Glomerular endothelial cell (primary cell): ENCODE measurements around the gene DCHS2. TPM values are rescaled to one million over a fixed set of nuclear protein-coding genes. Genes with fewer than 3 reads are reported as not detected.

Experiments used
- DNase-seq: peaks from one replicate; pipeline ENCODE4 v3.0.0-alpha.2; 2011; ENCODE audit warnings: low read depth, low spot score; ENCODE audit errors: extremely low read depth
- total RNA-seq: library from RNA; depleted of rRNA; stranded (reverse); fragments of >200 nt; gene quantifications from 2 replicates; pipeline ENCODE4 v1.2.3, GENCODE V29; 2015

The DCHS2 gene
- total RNA-seq, 1 donor from 2014 or later: not detected

- DNase-seq: no peak
Measured at GRCh38 chr4:154455111-154455510, 36.5 kb downstream of the DCHS2 start.

- no peak for DNase-seq
Measured at GRCh38 chr4:154454710-154455109, 36.9 kb downstream of the DCHS2 start.

GRCh38 chr4:154452798-154453346, 38.7 kb downstream of the DCHS2 start:
- DNase-seq: no peak

GRCh38 chr4:154450966-154451365, 40.6 kb downstream of the DCHS2 start:
- no peak for DNase-seq

GRCh38 chr4:154444958-154445357, 46.6 kb downstream of the DCHS2 start:
- no peak for DNase-seq

GRCh38 chr4:154441982-154442381, 49.6 kb downstream of the DCHS2 start:
- no peak for DNase-seq

GRCh38 chr4:154441124-154441523, 50.5 kb downstream of the DCHS2 start:
- DNase-seq: no peak

GRCh38 chr4:154439224-154439623, 52.4 kb downstream of the DCHS2 start:
- DNase-seq: no peak

- DNase-seq: no peak
Measured at GRCh38 chr4:154435895-154436294, 55.7 kb downstream of the DCHS2 start.

- DNase-seq: no peak
Measured at GRCh38 chr4:154433543-154433942, 58.1 kb downstream of the DCHS2 start.

GRCh38 chr4:154429176-154429575, 62.4 kb downstream of the DCHS2 start:
- no peak for DNase-seq

- no peak for DNase-seq
Measured at GRCh38 chr4:154427149-154427548, 64.5 kb downstream of the DCHS2 start.

GRCh38 chr4:154425514-154425913, 66.1 kb downstream of the DCHS2 start:
- no peak for DNase-seq

- no peak for DNase-seq
Measured at GRCh38 chr4:154424810-154425484, 66.7 kb downstream of the DCHS2 start.

- no peak for DNase-seq
Measured at GRCh38 chr4:154422152-154422551, 69.4 kb downstream of the DCHS2 start.

- no peak for DNase-seq
Measured at GRCh38 chr4:154421618-154422017, 70.0 kb downstream of the DCHS2 start.

- DNase-seq: no peak
Measured at GRCh38 chr4:154417373-154417673, 74.3 kb downstream of the DCHS2 start.

GRCh38 chr4:154416190-154416547, 75.4 kb downstream of the DCHS2 start:
- no peak for DNase-seq

GRCh38 chr4:154415313-154415712, 76.3 kb downstream of the DCHS2 start:
- no peak for DNase-seq

- no peak for DNase-seq
Measured at GRCh38 chr4:154414796-154415195, 76.8 kb downstream of the DCHS2 start.

GRCh38 chr4:154414371-154414770, 77.2 kb downstream of the DCHS2 start:
- DNase-seq: no peak

- DNase-seq: no peak
Measured at GRCh38 chr4:154407443-154407842, 84.2 kb downstream of the DCHS2 start.
